Measurements from ENCODE around the gene PPP1R36.

Gene PPP1R36

GRCh38 chr14:64522591-64523355 lies 27.0 kb upstream of the PPP1R36 start:
- peaks cover 40% of the 10 kb centered on the region for H3K36me3 ChIP-seq (ENCODE audit: low read length)
- H3K9me2 ChIP-seq (replicated peaks; ENCODE audit: insufficient read depth, low read length) = no peaks in the 10 kb centered on the region
- H3K27me3 ChIP-seq (ENCODE audit: low read length) = no peaks in the 10 kb centered on the region
- no peak for TF ChIP-seq EZH2phosphoT487 (conservative IDR thresholded peaks at IDR 0.05; ENCODE audit: low read length)
- TF ChIP-seq, protein P1, sequence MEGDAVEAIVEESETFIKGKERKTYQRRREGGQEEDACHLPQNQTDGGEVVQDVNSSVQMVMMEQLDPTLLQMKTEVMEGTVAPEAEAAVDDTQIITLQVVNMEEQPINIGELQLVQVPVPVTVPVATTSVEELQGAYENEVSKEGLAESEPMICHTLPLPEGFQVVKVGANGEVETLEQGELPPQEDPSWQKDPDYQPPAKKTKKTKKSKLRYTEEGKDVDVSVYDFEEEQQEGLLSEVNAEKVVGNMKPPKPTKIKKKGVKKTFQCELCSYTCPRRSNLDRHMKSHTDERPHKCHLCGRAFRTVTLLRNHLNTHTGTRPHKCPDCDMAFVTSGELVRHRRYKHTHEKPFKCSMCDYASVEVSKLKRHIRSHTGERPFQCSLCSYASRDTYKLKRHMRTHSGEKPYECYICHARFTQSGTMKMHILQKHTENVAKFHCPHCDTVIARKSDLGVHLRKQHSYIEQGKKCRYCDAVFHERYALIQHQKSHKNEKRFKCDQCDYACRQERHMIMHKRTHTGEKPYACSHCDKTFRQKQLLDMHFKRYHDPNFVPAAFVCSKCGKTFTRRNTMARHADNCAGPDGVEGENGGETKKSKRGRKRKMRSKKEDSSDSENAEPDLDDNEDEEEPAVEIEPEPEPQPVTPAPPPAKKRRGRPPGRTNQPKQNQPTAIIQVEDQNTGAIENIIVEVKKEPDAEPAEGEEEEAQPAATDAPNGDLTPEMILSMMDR (IDR thresholded peaks at IDR 0.05; ENCODE audit: insufficient read depth, low read length, poor library complexity, severe bottlenecking) = no peak
- H3K9me3 ChIP-seq (ENCODE audit: insufficient read depth, low read length) = no peaks in the 10 kb centered on the region
- no peak overlapping the region for H3K4me2 ChIP-seq (ENCODE audit: low read depth, low read length, poor library complexity, severe bottlenecking)
- no peak overlapping the region for H2AFZ ChIP-seq (ENCODE audit: low read depth, low read length, severe bottlenecking)
- H3K4me3 ChIP-seq (ENCODE audit: insufficient read depth, low read length, poor library complexity, severe bottlenecking) = no peak overlapping the region
- no peak overlapping the region for H3K9ac ChIP-seq (ENCODE audit: low read length)
- H3K79me2 ChIP-seq (ENCODE audit: insufficient read depth, low read length) = peaks cover 63% of the 10 kb centered on the region
- peaks cover 45% of the 10 kb centered on the region for H4K20me1 ChIP-seq (ENCODE audit: low read depth, low read length)
- H3F3A ChIP-seq (ENCODE audit: insufficient read depth) = peaks cover 24% of the 10 kb centered on the region; the same call in 1 of the 2 replicates
- no peak overlapping the region for H3K27ac ChIP-seq (ENCODE audit: low read depth, low read length)

- no peaks in the 10 kb centered on the region for H3K27me3 ChIP-seq (ENCODE audit: low read length)
- H2AFZ ChIP-seq (ENCODE audit: low read depth, low read length, severe bottlenecking) = no peak overlapping the region
- H3F3A ChIP-seq (ENCODE audit: insufficient read depth) = peaks cover 33% of the 10 kb centered on the region; the same call in 1 of the 2 replicates
- H3K4me3 ChIP-seq (ENCODE audit: insufficient read depth, low read length, poor library complexity, severe bottlenecking) = no peak overlapping the region
- H3K4me2 ChIP-seq (ENCODE audit: low read depth, low read length, poor library complexity, severe bottlenecking) = no peak overlapping the region
- H3K36me3 ChIP-seq (ENCODE audit: low read length) = peaks cover 40% of the 10 kb centered on the region
- H3K9me2 ChIP-seq (replicated peaks; ENCODE audit: insufficient read depth, low read length) = no peaks in the 10 kb centered on the region
- H4K20me1 ChIP-seq (ENCODE audit: low read depth, low read length) = peaks cover 43% of the 10 kb centered on the region
- no peak overlapping the region for H3K27ac ChIP-seq (ENCODE audit: low read depth, low read length)
- no peaks in the 10 kb centered on the region for H3K9me3 ChIP-seq (ENCODE audit: insufficient read depth, low read length)
- peaks cover 37% of the 10 kb centered on the region for H3K79me2 ChIP-seq (ENCODE audit: insufficient read depth, low read length)
- H3K9ac ChIP-seq (ENCODE audit: low read length) = no peak overlapping the region
- TF ChIP-seq, protein P1 (IDR thresholded peaks at IDR 0.05; ENCODE audit: insufficient read depth, low read length, poor library complexity, severe bottlenecking) = no peak
- no peak for TF ChIP-seq EZH2phosphoT487 (conservative IDR thresholded peaks at IDR 0.05; ENCODE audit: low read length)
These were observed 24.4 kb upstream of the PPP1R36 start for GRCh38 chr14:64525354-64525753.

DNA sequence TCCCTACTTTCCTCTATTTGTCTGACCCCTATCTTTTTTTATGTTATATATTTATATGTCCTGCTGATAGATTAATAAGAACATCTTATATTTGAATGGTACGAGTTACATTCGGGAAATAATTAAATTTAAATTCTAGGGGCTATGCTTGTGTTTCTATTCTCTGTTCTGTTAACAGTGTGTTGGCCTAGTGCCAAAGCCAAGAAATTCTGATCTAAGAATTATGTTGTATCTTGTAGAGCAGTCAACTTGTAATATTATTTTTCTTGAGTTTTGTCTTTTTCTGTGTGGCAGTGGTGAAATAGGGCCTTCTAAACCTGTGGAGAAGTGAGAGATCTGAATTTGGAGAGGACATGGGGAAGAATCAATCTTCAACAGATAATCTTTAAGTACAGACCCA lies 18.2 kb upstream of the PPP1R36 start:
- TF ChIP-seq, protein P1 (IDR thresholded peaks at IDR 0.05; ENCODE audit: insufficient read depth, low read length, poor library complexity, severe bottlenecking) = no peak
- no peak for TF ChIP-seq EZH2phosphoT487 (conservative IDR thresholded peaks at IDR 0.05; ENCODE audit: low read length)

More for the DNA sequence above, 18.2 kb upstream of the PPP1R36 start:
- Histone ChIP-seq H3K9me3 (ENCODE audit: insufficient read depth, low read length) (no peaks in the 10 kb centered on the region), H2AFZ (ENCODE audit: low read depth, low read length, severe bottlenecking) (no peak overlapping the region), H3K9ac (ENCODE audit: low read length) (no peak overlapping the region), H3K27ac (ENCODE audit: low read depth, low read length) (no peak overlapping the region), H3K4me3 (ENCODE audit: insufficient read depth, low read length, poor library complexity, severe bottlenecking) (no peak overlapping the region), H4K20me1 (ENCODE audit: low read depth, low read length) (peaks cover 15% of the 10 kb centered on the region; the same call in 1 of the 2 replicates), H3K36me3 (ENCODE audit: low read length) (0 out of 2 replicates have a peak, but pooled peaks cover 5% of the 10 kb centered on the region), H3K4me2 (ENCODE audit: low read depth, low read length, poor library complexity, severe bottlenecking) (no peak overlapping the region), H3F3A (ENCODE audit: insufficient read depth) (peaks cover 25% of the 10 kb centered on the region), H3K27me3 (ENCODE audit: low read length) (no peaks in the 10 kb centered on the region), H3K9me2 (replicated peaks; ENCODE audit: insufficient read depth, low read length) (no peaks in the 10 kb centered on the region), H3K79me2 (ENCODE audit: insufficient read depth, low read length) (no peaks in the 10 kb centered on the region)
